Measurements from ENCODE around the gene SOX8.
"Not testable (repeated sequence)": the region's sequence is repeated elsewhere in the genome, so short reads cannot be mapped to it uniquely, and the experiment has no call there.

Gene SOX8

DNA sequence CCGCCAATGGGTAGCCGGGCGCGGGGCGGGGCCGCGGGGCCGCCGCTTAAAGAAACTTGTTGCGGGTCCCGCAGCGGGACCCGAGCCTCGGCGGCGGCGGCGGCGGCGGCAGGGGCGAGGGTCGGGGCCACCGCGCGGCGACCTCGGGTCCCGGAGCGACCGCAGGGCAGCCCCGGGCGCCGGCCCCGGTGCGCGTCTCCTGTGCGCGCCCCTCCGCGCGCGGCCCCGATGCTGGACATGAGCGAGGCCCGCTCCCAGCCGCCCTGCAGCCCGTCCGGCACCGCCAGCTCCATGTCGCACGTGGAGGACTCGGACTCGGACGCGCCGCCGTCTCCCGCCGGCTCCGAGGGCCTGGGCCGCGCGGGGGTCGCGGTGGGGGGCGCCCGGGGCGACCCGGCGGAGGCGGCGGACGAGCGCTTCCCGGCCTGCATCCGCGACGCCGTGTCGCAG lies at the start of gene SOX8:
SOX8 (plus strand) TSS at position 76 of the 450 bp plus-strand sequence; CDS start at position 229, 153 bp downstream.
- DNase-seq: no peak

DNA sequence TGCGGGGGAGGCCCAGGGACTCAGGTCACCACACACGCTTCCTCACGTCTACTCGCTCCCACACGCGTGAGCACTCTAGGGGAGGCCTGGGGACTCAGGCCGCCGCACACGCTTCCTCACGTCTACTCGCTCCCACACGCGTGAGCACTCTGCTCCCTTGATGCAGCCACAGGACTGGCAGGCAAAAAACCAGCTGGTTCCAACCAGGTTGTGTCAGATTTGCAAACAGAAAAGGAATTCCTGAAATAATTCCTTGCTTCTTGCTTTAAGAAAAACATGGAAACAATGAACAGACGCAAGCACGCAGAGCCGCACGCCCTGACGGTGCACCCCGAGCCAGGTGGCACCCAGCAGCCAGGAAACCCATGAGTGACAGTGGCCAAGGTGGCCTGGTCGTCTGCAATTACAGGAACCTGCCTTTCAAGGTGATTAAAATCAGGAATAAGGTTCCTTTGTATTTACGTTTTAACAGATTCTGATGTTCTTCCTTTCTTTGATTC lies 48.7 kb upstream of the SOX8 start:
- DNase-seq: no peak

- no peak for DNase-seq
Measured at GRCh38 chr16:933581-933980, 48.0 kb upstream of the SOX8 start.

GRCh38 chr16:934178-934577 lies 47.4 kb upstream of the SOX8 start:
- DNase-seq: no peak

GRCh38 chr16:935684-936083 lies 45.9 kb upstream of the SOX8 start:
- DNase-seq: no peak

DNA sequence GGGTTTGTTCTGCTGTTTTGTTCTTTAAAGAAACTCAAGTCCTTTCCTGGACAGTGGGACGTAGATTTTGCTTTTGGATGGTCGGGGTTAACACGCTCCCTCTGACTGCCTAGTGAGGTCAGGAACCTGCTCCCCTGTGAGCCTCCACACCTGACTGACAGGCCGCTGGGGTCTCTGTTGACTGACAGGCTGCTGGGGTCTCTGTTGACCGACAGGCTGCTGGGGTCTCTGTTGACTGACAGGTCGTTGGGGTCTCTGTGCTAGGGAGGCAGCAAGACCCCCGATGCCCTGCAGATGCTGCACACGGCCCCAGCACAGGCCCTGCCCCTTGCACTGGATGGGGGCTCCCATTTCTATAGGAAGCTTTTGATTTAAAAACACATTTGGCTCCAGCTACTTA lies 44.3 kb upstream of the SOX8 start:
- no peak for DNase-seq

DNA sequence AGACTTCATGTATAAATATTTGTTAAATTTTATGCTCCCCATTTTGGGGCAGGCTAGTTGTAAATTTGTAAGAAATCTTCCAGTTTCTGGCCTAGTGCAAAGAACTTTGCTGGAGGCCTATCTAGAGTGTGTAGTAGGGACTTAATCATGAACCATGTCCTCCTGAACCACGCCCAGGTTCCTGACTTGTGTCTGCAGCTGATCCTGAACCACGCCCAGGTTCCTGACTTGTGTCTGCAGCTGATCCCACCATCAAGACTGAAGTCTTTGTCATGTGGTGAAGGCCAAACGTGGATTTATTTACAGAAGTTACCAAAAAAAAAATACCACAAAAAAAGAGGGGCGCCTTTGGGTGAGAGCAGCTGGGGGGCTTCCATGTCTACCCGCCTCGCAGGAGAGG lies 43.8 kb upstream of the SOX8 start:
- no peak for DNase-seq

GRCh38 chr16:938136-938535 lies 43.4 kb upstream of the SOX8 start:
- DNase-seq: no peak

DNA sequence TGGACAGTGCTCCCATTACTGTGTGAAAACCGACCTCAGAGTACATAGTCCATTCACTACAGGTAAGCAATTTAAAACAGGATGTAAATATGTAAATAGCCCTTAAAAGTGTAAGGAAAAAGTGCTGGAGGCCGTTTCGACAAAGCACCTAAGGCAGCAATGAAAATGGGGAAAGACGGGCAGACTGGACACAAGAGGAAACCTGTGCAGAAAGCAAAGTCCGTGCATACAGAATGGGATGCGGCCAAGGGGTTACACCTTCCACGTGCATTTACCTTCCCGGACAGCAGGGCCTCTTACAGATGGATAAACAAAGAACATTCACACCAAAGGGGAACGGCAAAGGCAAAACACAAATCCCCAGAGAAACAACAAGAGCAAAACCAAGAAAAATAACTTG lies 42.8 kb upstream of the SOX8 start:
- no peak for DNase-seq

DNA sequence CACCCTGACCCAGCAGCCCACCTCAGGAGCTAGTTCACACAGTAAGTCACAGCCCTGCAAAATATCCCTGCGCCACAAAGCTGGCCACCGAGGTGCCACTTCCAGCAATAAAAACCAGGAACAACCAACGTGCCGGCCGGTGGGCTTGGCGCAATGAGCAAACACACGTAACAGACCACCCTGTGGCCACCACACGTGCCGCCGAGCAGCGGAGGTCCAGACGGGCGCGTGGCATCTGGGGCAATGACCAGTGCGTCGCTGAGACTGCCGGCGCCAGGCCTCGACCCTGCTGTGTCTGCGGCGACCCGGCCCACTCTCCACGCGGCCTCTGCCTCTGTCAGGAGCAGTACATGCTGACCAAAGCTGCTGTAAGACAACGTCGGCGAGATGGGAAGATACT lies 42.3 kb upstream of the SOX8 start:
- no peak for DNase-seq

GRCh38 chr16:939941-940340 lies 41.6 kb upstream of the SOX8 start:
- DNase-seq: no peak

DNA sequence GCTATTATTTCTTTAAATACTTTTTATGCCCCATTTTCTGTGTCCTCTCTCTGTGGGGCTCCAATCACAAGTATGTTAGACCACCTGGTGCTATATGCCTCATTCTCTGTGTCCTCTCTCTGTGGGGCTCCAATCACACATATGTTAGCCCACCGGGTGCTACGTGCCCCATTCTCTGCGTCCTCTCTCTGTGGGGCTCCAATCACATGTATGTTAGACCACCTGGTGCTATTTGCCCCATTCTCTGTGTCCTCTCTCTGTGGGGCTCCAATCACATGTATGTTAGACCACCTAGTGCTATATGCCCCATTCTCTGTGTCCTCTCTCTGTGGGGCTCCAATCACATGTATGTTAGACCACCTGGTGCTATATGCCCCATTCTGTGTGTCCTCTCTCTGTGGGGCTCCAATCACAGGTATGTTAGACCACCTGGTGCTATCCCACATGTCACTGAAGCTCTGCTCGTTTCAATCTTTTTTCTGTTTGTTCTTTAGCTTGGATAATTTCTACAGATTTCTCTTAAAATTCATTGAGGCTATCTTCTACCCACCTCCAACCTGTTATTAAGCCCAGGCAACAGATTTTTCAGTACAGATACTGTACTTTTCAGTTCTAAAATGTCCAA lies 39.0 kb upstream of the SOX8 start:
- DNase-seq: no peak

GRCh38 chr16:943971-944370 lies 37.6 kb upstream of the SOX8 start:
- no peak for DNase-seq

DNA sequence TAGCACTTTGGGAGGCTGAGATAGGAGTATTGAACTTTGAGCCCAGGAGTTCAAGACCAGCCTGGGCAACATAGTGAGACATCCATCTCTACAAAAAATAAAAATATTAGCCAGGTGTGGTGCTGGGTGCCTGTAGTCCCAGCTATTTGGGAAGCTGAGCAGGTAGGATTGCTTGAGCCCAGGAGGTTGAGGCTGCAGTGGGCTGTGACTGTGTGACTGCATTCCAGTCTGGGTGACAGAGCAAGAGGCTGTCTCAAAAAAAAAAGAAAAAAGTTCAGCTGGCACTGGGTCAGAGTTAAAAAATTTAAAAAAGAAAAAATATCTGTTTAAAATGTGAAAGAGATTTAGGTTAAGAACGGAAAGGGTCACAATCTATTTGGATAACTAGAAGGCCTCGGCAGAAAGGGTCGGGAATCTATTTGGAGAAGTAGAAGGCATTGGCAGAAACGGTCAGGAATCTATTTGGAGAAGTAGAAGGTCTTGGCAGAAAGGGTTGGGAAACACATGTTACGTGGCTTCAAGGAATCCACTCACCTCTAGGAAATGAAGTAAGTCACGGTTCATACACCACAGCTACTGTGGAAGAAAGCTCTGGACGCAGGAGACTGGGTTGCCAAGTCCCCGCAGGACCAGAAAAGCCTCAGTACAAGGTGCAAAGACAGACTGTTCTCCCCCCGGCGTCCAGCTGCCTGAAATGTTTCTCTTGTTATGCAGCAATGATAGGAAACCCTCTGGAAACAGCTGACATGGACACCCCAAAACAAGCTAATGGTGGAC lies 36.1 kb upstream of the SOX8 start:
- no peak for DNase-seq

- DNase-seq: no peak
Measured at GRCh38 chr16:946048-946395, 35.5 kb upstream of the SOX8 start.

GRCh38 chr16:947255-947921 lies 34.2 kb upstream of the SOX8 start:
- no peak for DNase-seq

DNA sequence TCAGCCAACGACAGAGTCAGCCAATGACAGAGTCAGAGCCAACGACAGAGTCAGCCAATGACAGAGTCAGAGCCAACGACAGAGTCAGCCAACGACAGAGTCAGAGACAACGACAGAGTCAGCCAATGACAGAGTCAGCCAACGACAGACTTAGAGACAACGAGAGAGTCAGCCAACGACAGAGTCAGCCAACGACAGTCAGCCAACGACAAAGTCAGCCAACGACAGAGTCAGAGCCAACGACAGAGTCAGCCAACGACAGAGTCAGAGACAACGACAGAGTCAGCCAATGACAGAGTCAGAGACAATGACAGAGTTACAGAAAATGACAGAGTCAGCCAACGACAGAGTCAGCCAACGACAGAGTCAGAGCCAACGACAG lies 33.7 kb upstream of the SOX8 start:
- not testable (repeated sequence) for DNase-seq

DNA sequence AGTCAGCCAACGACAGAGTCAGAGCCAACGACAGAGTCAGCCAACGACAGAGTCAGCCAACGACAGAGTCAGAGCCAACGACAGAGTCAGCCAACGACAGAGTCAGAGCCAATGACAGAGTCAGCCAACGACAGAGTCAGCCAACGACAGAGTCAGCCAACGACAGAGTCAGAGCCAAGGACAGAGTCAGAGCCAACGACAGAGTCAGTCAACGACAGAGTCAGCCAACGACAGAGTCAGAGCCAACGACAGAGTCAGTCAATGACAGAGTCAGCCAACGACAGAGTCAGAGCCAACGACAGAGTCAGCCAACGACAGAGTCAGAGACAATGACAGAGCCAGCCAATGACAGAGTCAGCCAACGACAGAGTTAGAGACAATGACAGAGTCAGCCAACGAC lies 32.8 kb upstream of the SOX8 start:
- not testable (repeated sequence) for DNase-seq

GRCh38 chr16:950733-951573 lies 30.6 kb upstream of the SOX8 start:
- DNase-seq: not testable (repeated sequence)

GRCh38 chr16:951660-952301 lies 29.8 kb upstream of the SOX8 start:
- DNase-seq: peak; percentile 10

- DNase-seq: no peak
Measured at GRCh38 chr16:952321-952720, 29.2 kb upstream of the SOX8 start.

- not testable (repeated sequence) for DNase-seq
Measured at GRCh38 chr16:953818-954217, 27.8 kb upstream of the SOX8 start.

DNA sequence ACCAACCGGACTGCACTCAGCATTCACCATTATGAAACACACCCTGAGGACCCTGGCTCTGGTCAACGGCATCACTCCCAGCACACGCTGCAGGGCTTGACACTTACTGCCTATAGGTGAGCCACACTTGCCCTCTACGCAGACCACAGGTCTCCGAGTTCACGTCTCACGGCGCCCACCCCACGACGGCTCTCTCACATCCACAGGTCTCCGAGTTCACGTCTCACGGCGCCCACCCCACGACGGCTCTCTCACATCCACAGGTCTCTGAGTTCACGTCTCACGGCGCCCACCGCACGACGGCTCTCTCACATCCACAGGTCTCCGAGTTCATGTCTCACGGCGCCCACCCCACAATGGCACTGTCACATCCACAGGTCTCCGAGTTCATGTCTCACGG lies 25.8 kb upstream of the SOX8 start:
- DNase-seq: not testable (repeated sequence)
